MG63 (cell line): ENCODE data around the gene MYH14. TPM values are rescaled to one million over a fixed set of nuclear protein-coding genes. Genes with fewer than 3 reads are reported as not detected.

Source experiments
- DNase-seq: peaks from one replicate; pipeline ENCODE4 v3.0.0-alpha.2; 2020
- H3K27me3 ChIP-seq: fragments of 250-450 bp; sonication (Bioruptor Pico); 2 replicates; pipeline ENCODE4 v1.5.1; 2020; ENCODE audit warnings: mild to moderate bottlenecking, moderate library complexity
- H3K36me3 ChIP-seq: fragments of 250-450 bp; sonication (Bioruptor Pico); 2 replicates; pipeline ENCODE4 v1.5.1; 2020; ENCODE audit warnings: mild to moderate bottlenecking, moderate library complexity
- H3K4me3 ChIP-seq: fragments of 250-450 bp; sonication (Bioruptor Pico); 2 replicates; pipeline ENCODE4 v1.5.1; 2020; ENCODE audit warnings: mild to moderate bottlenecking, moderate library complexity
- H3K9me3 ChIP-seq: fragments of 250-450 bp; sonication (Bioruptor Pico); 2 replicates; pipeline ENCODE4 v1.5.1; 2020; ENCODE audit warnings: mild to moderate bottlenecking, moderate library complexity
- total RNA-seq: library from RNA; depleted of rRNA; stranded (reverse); fragments of >200 nt; shearing (Covaris generic); gene quantifications from 2 replicates; pipeline ENCODE4 v1.2.3, GENCODE V29; 2014; ENCODE audit warnings: low replicate concordance

Gene MYH14
- total RNA-seq, 1 experiment from 2014 or later = not detected

- H3K27me3 ChIP-seq = peaks cover 15% of the 10 kb centered on the region
- DNase-seq = no peak
- H3K9me3 ChIP-seq = no peaks in the 10 kb centered on the region; the same call in 1 of the 2 replicates
- no peak overlapping the region for H3K4me3 ChIP-seq
- no peaks in the 10 kb centered on the region for H3K36me3 ChIP-seq
Observed at GRCh38 chr19:50184196-50184595, 19.2 kb upstream of the MYH14 start.

GRCh38 chr19:50187937-50188336 lies 15.5 kb upstream of the MYH14 start:
- Histone ChIP-seq H3K9me3 (no peaks in the 10 kb centered on the region; the same call in 1 of the 2 replicates), H3K36me3 (no peaks in the 10 kb centered on the region), H3K4me3 (no peak overlapping the region), H3K27me3 (peaks cover 25% of the 10 kb centered on the region)
- DNase-seq = no peak

- H3K9me3 ChIP-seq = no peaks in the 10 kb centered on the region; the same call in 1 of the 2 replicates
- H3K27me3 ChIP-seq = peaks cover 25% of the 10 kb centered on the region
- no peak overlapping the region for H3K4me3 ChIP-seq
- H3K36me3 ChIP-seq = no peaks in the 10 kb centered on the region
- no peak for DNase-seq
Observed at GRCh38 chr19:50189331-50189730, 14.1 kb upstream of the MYH14 start.

GRCh38 chr19:50190439-50190891 lies 13.0 kb upstream of the MYH14 start:
- no peaks in the 10 kb centered on the region for H3K36me3 ChIP-seq
- H3K9me3 ChIP-seq = no peaks in the 10 kb centered on the region; the same call in 1 of the 2 replicates
- peaks cover 27% of the 10 kb centered on the region for H3K27me3 ChIP-seq
- no peak for DNase-seq
- H3K4me3 ChIP-seq = no peak overlapping the region

GRCh38 chr19:50191216-50191615 lies 12.2 kb upstream of the MYH14 start:
- no peak overlapping the region for H3K4me3 ChIP-seq
- no peak for DNase-seq
- H3K36me3 ChIP-seq = no peaks in the 10 kb centered on the region
- H3K27me3 ChIP-seq = peaks cover 28% of the 10 kb centered on the region
- H3K9me3 ChIP-seq = no peaks in the 10 kb centered on the region

GRCh38 chr19:50192463-50193211 lies 10.8 kb upstream of the MYH14 start:
- no peaks in the 10 kb centered on the region for H3K36me3 ChIP-seq
- no peak for DNase-seq

GRCh38 chr19:50195224-50195623 lies 8.2 kb upstream of the MYH14 start:
- Histone ChIP-seq H3K9me3 (no peaks in the 10 kb centered on the region), H3K4me3 (no peak overlapping the region), H3K27me3 (peaks cover 29% of the 10 kb centered on the region), H3K36me3 (no peaks in the 10 kb centered on the region)
- DNase-seq = no peak

More at GRCh38 chr19:50192463-50193211, 10.8 kb upstream of the MYH14 start:
- peaks cover 36% of the 10 kb centered on the region for H3K27me3 ChIP-seq
- no peaks in the 10 kb centered on the region for H3K9me3 ChIP-seq
- no peak overlapping the region for H3K4me3 ChIP-seq

GRCh38 chr19:50196322-50196932 lies 7.0 kb upstream of the MYH14 start:
- Histone ChIP-seq H3K27me3 (peaks cover 22% of the 10 kb centered on the region; the same call in 1 of the 2 replicates), H3K9me3 (no peaks in the 10 kb centered on the region), H3K36me3 (no peaks in the 10 kb centered on the region), H3K4me3 (no peak overlapping the region)
- no peak for DNase-seq

- no peak for DNase-seq
- Histone ChIP-seq H3K27me3 (peaks cover 22% of the 10 kb centered on the region; the same call in 1 of the 2 replicates), H3K9me3 (no peaks in the 10 kb centered on the region), H3K4me3 (no peak overlapping the region), H3K36me3 (no peaks in the 10 kb centered on the region)
Observed at GRCh38 chr19:50197348-50197747, 6.1 kb upstream of the MYH14 start.

- no peak overlapping the region for H3K4me3 ChIP-seq
- no peaks in the 10 kb centered on the region for H3K36me3 ChIP-seq
- H3K27me3 ChIP-seq = peaks cover 22% of the 10 kb centered on the region; the same call in 1 of the 2 replicates
- no peak for DNase-seq
- no peaks in the 10 kb centered on the region for H3K9me3 ChIP-seq
Observed at GRCh38 chr19:50198431-50199258, 4.8 kb upstream of the MYH14 start.

GRCh38 chr19:50199259-50199555 lies 4.2 kb upstream of the MYH14 start:
- H3K9me3 ChIP-seq = no peaks in the 10 kb centered on the region
- no peak overlapping the region for H3K4me3 ChIP-seq
- DNase-seq = no peak
- peaks cover 19% of the 10 kb centered on the region; the same call in 1 of the 2 replicates for H3K27me3 ChIP-seq
- no peaks in the 10 kb centered on the region for H3K36me3 ChIP-seq

- Histone ChIP-seq H3K9me3 (no peaks in the 10 kb centered on the region), H3K4me3 (no peak overlapping the region), H3K27me3 (peaks cover 8% of the 10 kb centered on the region; the same call in 1 of the 2 replicates), H3K36me3 (no peaks in the 10 kb centered on the region)
- no peak for DNase-seq
Observed at GRCh38 chr19:50202386-50202785, 1.0 kb upstream of the MYH14 start.

- no peak for DNase-seq
- H3K9me3 ChIP-seq = no peaks in the 10 kb centered on the region
- no peak overlapping the region for H3K4me3 ChIP-seq
- H3K36me3 ChIP-seq = no peaks in the 10 kb centered on the region
- H3K27me3 ChIP-seq = peaks cover 8% of the 10 kb centered on the region; the same call in 1 of the 2 replicates
Observed at GRCh38 chr19:50202962-50203280, 501 bp upstream of the MYH14 start.

GRCh38 chr19:50204081-50204428 lies 633 bp downstream of the MYH14 start:
- Histone ChIP-seq H3K9me3 (no peaks in the 10 kb centered on the region), H3K36me3 (no peaks in the 10 kb centered on the region), H3K27me3 (peaks cover 5% of the 10 kb centered on the region; the same call in 1 of the 2 replicates), H3K4me3 (no peak overlapping the region)
- no peak for DNase-seq

GRCh38 chr19:50204811-50205675 lies 1.6 kb downstream of the MYH14 start:
- no peaks in the 10 kb centered on the region for H3K36me3 ChIP-seq
- no peaks in the 10 kb centered on the region for H3K27me3 ChIP-seq
- H3K4me3 ChIP-seq = no peak overlapping the region
- H3K9me3 ChIP-seq = no peaks in the 10 kb centered on the region
- DNase-seq = no peak

GRCh38 chr19:50205681-50206138 lies 2.3 kb downstream of the MYH14 start:
- no peaks in the 10 kb centered on the region for H3K27me3 ChIP-seq
- H3K4me3 ChIP-seq = no peak overlapping the region
- DNase-seq = no peak
- H3K36me3 ChIP-seq = no peaks in the 10 kb centered on the region
- no peaks in the 10 kb centered on the region for H3K9me3 ChIP-seq
